SH-SY5Y (cell line): Measurements from ENCODE around the gene HOXD12.

ENCODE experiments used
- GATA2 ChIP-seq: IDR thresholded peaks from 2 replicates; pipeline ENCODE4 v1.6.1; 2011; ENCODE audit warnings: mild to moderate bottlenecking, low read depth, low read length
- GATA3 ChIP-seq: IDR thresholded peaks from 2 replicates; pipeline ENCODE4 v1.6.1; 2011; ENCODE audit warnings: low read depth, mild to moderate bottlenecking, low read length, moderate library complexity

GRCh38 chr2:176151442-176152287, 52.1 kb downstream of the HOXD12 start, which contains the start of gene HOXD4:
- TF ChIP-seq GATA3 (no peak), GATA2 (no peak)
